C4-2B (cell line): ENCODE results near the gene FAM83D.
A peak's percentile ranks its signal among the peaks of the same experiment; 100 is the strongest.
"Not testable (repeated sequence)": the region's sequence is repeated elsewhere in the genome, so short reads cannot be mapped to it uniquely, and the experiment has no call there.

Experiments
- H3K27ac ChIP-seq: fragments of 450-650 bp; 2 replicates; pipeline ENCODE4 v1.5.1; 2017
- ZFX ChIP-seq: fragments of 450-650 bp; IDR thresholded peaks from 2 replicates; pipeline ENCODE4 v1.6.1; 2017
- TF ChIP-seq, protein P1 (sequence below): fragments of 450-650 bp; conservative IDR thresholded peaks from 2 replicates; pipeline ENCODE4 v1.5.1; 2017; ENCODE audit warnings: mild to moderate bottlenecking

Gene FAM83D

DNA sequence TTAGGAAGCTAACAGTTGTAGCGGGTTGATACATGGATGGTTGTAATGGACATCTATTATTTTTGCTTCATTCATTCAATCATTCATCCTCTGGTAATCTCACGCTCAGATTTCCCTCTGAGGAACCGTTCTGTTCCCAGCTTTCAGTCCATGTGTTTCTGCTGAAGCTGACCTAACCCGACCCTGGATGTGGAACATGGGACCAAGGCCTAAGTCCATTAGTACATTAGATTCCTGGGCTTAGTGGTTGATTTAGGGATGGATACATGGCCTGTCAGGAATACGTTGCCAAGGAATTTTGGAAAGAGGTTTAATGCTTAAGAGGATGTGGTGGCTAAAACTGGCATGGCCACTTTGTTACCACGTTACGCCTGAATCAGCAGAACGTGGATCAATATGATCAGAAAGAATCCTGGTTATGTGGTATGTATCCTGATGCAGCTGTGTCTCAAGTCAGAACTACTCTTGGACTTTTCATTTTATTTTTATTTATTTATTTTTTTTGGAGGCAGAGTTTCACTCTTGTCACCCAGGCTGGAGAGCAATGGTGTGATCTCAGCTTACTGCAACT, 31.8 kb downstream of the FAM83D start:
- no peak for TF ChIP-seq ZFX
- TF ChIP-seq, protein P1, sequence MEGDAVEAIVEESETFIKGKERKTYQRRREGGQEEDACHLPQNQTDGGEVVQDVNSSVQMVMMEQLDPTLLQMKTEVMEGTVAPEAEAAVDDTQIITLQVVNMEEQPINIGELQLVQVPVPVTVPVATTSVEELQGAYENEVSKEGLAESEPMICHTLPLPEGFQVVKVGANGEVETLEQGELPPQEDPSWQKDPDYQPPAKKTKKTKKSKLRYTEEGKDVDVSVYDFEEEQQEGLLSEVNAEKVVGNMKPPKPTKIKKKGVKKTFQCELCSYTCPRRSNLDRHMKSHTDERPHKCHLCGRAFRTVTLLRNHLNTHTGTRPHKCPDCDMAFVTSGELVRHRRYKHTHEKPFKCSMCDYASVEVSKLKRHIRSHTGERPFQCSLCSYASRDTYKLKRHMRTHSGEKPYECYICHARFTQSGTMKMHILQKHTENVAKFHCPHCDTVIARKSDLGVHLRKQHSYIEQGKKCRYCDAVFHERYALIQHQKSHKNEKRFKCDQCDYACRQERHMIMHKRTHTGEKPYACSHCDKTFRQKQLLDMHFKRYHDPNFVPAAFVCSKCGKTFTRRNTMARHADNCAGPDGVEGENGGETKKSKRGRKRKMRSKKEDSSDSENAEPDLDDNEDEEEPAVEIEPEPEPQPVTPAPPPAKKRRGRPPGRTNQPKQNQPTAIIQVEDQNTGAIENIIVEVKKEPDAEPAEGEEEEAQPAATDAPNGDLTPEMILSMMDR = no peak
- H3K27ac ChIP-seq = no peak overlapping the region

DNA sequence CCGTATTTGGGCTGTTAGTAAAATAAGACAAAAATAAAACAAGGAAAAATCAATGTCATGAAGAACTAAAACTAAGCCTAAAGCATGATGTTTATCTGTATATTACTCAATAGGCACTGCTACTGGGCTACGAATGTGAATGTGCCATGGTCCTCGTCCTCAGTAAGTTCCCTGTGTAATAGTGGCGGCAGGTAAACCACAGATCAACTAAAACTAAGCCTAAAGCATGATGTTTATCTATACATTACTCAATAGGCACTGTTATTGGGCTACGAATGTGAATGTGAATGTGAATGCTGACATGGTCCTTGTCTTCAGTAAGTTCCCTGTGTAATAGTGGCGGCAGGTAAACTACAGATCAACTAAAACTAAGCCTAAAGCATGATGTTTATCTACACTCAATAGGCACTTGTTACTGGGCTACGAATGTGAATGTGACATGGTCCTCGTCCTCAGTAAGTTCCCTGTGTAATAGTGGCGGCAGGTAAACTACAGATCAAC, 34.0 kb downstream of the FAM83D start:
- H3K27ac ChIP-seq = not testable (repeated sequence)

DNA sequence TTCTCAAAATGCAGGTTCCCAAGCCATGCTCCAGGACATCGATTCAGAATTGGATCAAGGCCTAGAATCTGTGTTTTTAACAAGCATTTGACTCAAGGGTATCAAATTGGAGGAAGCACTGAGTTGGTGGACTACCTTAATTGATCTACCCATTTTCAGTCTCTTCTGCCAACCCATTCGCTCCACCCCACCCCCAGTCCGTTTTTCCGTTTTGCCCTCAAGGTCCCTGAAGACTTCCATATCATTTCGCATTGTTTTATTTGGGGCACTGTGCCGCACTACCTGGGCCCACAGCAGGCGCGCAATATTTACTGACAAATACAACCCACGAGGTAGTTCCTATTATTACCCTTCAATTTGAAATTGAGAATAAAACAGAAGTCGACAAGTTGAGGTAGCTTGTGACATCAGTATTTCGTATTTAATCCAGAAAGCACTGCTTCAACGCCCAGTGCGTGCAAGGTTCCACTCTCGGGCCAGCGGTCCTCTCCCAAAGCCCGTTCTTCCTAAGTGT, 35.4 kb downstream of the FAM83D start:
- TF ChIP-seq, protein P1 = no peak
- TF ChIP-seq ZFX = no peak
- peak overlapping the region; percentile 91 for H3K27ac ChIP-seq

DNA sequence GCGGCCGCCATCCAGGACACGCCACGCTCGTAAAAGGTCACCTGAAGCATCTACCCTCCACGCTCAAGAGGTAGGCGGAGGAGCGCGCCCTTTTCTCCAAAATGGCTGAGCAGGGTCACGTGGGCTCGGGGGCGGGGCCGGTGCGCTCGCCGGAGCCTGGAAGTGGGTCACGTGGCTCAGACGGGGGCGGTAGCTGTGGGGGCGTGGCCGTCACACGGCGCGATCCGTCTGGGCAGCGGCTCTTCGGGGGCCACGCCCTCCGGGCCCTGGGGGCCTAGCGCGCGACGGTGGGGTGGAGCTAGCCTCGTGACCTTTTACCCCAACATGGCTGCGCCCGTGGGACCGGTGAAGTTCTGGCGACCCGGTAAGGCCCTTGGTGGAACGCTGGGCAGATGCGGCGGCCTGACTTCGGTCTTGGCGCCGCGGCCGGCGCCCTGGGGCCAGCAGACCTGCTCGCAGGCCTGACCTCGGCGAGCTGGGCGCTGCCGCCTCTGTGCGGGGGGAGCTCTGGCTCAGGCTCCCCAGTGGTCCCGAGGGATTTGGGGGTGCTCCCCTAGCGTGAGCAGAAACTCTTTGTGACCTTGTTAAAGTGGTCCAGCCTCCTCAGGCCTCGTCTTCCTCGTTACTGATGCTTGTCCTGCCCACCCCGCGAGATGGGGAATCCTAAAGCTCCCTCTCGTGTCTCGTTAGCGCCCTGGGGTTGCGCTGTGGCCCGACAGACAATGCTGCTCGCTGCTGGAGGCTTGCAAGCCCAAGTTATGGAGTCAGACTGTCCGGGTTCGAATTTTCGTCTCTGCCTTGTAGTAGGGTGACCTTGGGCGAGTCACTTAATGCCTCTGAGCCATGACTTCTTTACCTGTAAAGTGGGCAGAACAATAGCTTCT, 36.1 kb downstream of the FAM83D start, which contains the start of gene DHX35:
DHX35 (plus strand) TSS at position 301 of the 884 bp plus-strand sequence; CDS start at position 325, 24 bp downstream.
- peak; percentile 86 for TF ChIP-seq ZFX
- TF ChIP-seq, protein P1 = peak; percentile 29
- peak within 1 kb of the TSS; percentile 91 for H3K27ac ChIP-seq

DNA sequence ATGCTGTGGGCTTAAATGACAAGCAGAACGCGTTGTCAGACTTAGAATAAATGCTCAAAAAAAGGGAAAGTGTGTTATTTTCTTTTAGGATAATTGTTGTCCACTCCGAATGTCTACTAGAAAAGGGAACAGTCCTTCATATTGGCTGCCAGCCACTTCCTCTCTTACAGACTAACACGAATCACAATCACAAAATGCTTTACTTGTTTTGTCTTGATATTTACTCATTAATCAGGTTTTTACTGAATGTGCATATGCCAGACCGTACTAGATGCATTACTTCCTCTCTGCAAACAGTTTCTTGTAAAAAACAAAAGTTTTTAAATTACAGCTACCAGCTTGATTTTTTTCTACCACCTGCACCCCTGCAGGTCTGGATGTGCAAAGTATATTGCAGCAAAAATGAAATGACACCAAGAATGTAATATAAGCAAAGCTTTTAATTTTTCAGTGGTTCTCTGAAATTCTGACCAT, 36.7 kb downstream of the FAM83D start:
- no peak for TF ChIP-seq ZFX
- TF ChIP-seq, protein P1 = peak; percentile 25
- H3K27ac ChIP-seq = peak overlapping the region; percentile 91

DNA sequence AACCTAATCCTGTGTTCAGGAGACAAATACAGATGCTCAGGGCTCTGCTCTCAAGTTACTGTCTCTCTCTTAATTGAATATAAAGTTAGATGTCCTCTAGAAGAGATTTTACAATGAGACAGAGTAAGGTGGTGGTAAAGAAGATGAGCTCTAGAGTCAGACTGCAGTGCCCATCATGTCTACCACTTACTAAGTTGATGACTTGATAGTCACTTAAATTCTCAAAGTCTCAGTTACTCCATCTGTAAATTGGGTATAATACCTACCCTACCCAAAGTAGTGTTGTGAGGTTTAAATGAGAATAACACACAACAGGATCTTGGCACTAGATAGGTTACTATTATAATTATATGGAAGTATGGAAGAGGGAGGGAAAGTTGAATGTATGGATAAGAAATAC, 37.5 kb downstream of the FAM83D start:
- no peak overlapping the region for H3K27ac ChIP-seq
- no peak for TF ChIP-seq ZFX
- TF ChIP-seq, protein P1 = no peak

DNA sequence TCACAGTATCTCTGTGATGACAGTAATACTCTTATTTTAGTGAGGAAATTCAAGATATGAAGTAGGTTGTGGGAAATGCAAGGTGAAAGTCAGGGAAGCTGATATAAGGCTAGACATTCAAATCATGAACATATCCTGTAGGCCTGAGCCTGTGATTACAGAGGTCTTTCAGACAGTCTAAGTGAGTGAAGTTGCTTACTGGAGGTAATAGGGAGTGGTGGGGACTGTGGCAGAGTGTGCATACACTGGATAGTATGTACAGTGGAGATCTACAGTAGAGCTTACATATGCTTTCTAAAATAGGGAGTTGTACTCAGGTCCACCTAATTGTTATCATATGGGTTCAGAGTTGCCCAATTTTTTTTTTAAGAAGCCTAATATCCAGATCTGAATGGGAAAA, 39.0 kb downstream of the FAM83D start:
- H3K27ac ChIP-seq = no peak overlapping the region
- TF ChIP-seq ZFX = no peak
- TF ChIP-seq, protein P1 = no peak
